ENCODE data around the gene SPTLC3. TPM values are rescaled to one million over a fixed set of nuclear protein-coding genes. Genes with fewer than 3 reads are reported as not detected.

Gene SPTLC3
- total RNA-seq, 1 experiment from 2014 or later = 31.5 TPM

- intact Hi-C loops (cut with micrococcal nuclease; ENCODE audit: unreplicated experiment) = no loop called here
- peaks cover 18% of the 10 kb centered on the region for H3K4me1 Mint-ChIP-seq (ENCODE audit: low read depth, unreplicated experiment)
- H3K9me3 ChIP-seq = no peaks in the 10 kb centered on the region; the same call in 1 of the 2 replicates
- no peak overlapping the region for H3K27ac Mint-ChIP-seq (ENCODE audit: unreplicated experiment)
- ChIA-PET POLR2A (no interaction called here), CTCF (no interaction called here)
- H3K27me3 Mint-ChIP-seq (ENCODE audit: insufficient read depth, unreplicated experiment) = no peaks in the 10 kb centered on the region
- H3K9me3 Mint-ChIP-seq (ENCODE audit: unreplicated experiment) = peaks cover 13% of the 10 kb centered on the region
- no peaks in the 10 kb centered on the region for H3K27me3 ChIP-seq (replicated peaks; ENCODE audit: control insufficient read depth, insufficient read depth, low read length)
- no peak overlapping the region for H3K4me3 ChIP-seq (ENCODE audit: low read depth, low read length)
- peaks cover 5% of the 10 kb centered on the region for H3K36me3 Mint-ChIP-seq (ENCODE audit: insufficient read depth, unreplicated experiment)
- H3K36me3 ChIP-seq (ENCODE audit: control insufficient read depth, insufficient read depth, low read length) = peaks cover 8% of the 10 kb centered on the region
- DNase-seq = no peak
- peaks cover 17% of the 10 kb centered on the region for H3K4me1 ChIP-seq
- TF ChIP-seq CTCF (IDR thresholded peaks at IDR 0.05; ENCODE audit: insufficient read depth in 1 of 2, low read depth in 1 of 2, low read length in 1 of 2, severe bottlenecking in 1 of 2, unreplicated experiment in 1 of 2) = no peak
- no peak overlapping the region for H3K4me3 Mint-ChIP-seq (ENCODE audit: unreplicated experiment)
- BruUV-seq (replicated peaks) = no TSS peak
These were observed 4.6 kb downstream of the SPTLC3 start for GRCh38 chr20:13013411-13013810.

DNA sequence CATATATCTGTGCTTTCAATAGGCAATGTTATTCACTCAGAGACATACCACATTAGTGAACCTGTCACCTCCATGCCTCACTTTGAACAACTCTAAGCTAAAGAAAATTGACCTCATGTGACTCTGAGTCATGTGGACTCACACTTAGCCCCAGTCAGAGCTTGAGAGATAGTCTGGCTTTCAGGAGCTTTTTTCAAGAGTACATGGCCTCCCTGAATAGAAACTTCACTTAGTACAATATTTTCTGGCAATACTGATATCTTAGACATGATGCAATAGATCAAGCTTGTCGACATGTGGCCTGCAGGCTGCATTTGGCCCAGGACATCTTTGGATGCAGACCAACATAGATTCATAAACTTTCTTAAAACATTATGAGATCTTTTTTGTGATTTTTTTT is 8.5 kb downstream of the SPTLC3 start:
- H3K27me3 Mint-ChIP-seq (ENCODE audit: insufficient read depth, unreplicated experiment) = no peaks in the 10 kb centered on the region
- H3K9me3 Mint-ChIP-seq (ENCODE audit: unreplicated experiment) = peaks cover 31% of the 10 kb centered on the region
- no peak for TF ChIP-seq CTCF (IDR thresholded peaks at IDR 0.05; ENCODE audit: insufficient read depth in 1 of 2, low read depth in 1 of 2, low read length in 1 of 2, severe bottlenecking in 1 of 2, unreplicated experiment in 1 of 2)
- no peaks in the 10 kb centered on the region for H3K4me1 ChIP-seq
- peaks cover 13% of the 10 kb centered on the region for H3K9me3 ChIP-seq
- no peak overlapping the region for H3K4me3 Mint-ChIP-seq (ENCODE audit: unreplicated experiment)
- ChIA-PET POLR2A (no interaction called here), CTCF (no interaction called here)
- intact Hi-C loops (cut with micrococcal nuclease; ENCODE audit: unreplicated experiment) = no loop called here
- H3K36me3 Mint-ChIP-seq (ENCODE audit: insufficient read depth, unreplicated experiment) = peaks cover 25% of the 10 kb centered on the region
- H3K4me1 Mint-ChIP-seq (ENCODE audit: low read depth, unreplicated experiment) = peaks cover 7% of the 10 kb centered on the region
- H3K27ac Mint-ChIP-seq (ENCODE audit: unreplicated experiment) = no peak overlapping the region
- no peaks in the 10 kb centered on the region for H3K27me3 ChIP-seq (replicated peaks; ENCODE audit: control insufficient read depth, insufficient read depth, low read length)
- H3K4me3 ChIP-seq (ENCODE audit: low read depth, low read length) = no peak overlapping the region
- BruUV-seq (replicated peaks) = no TSS peak
- DNase-seq = no peak
- peaks cover 7% of the 10 kb centered on the region for H3K36me3 ChIP-seq (ENCODE audit: control insufficient read depth, insufficient read depth, low read length)

GRCh38 chr20:13017883-13018535 is 9.2 kb downstream of the SPTLC3 start:
- DNase-seq = no peak
- Histone ChIP-seq H3K9me3 (peaks cover 13% of the 10 kb centered on the region), H3K36me3 (ENCODE audit: control insufficient read depth, insufficient read depth, low read length) (peaks cover 6% of the 10 kb centered on the region), H3K4me1 (no peaks in the 10 kb centered on the region), H3K4me3 (ENCODE audit: low read depth, low read length) (no peak overlapping the region), H3K27me3 (replicated peaks; ENCODE audit: control insufficient read depth, insufficient read depth, low read length) (no peaks in the 10 kb centered on the region)
- H3K9me3 Mint-ChIP-seq (ENCODE audit: unreplicated experiment) = peaks cover 39% of the 10 kb centered on the region
- ChIA-PET CTCF (no interaction called here), POLR2A (no interaction called here)
- no peaks in the 10 kb centered on the region for H3K27me3 Mint-ChIP-seq (ENCODE audit: insufficient read depth, unreplicated experiment)
- intact Hi-C loops (cut with micrococcal nuclease; ENCODE audit: unreplicated experiment) = no loop called here
- H3K4me1 Mint-ChIP-seq (ENCODE audit: low read depth, unreplicated experiment) = peaks cover 10% of the 10 kb centered on the region
- H3K4me3 Mint-ChIP-seq (ENCODE audit: unreplicated experiment) = no peak overlapping the region
- no peak overlapping the region for H3K27ac Mint-ChIP-seq (ENCODE audit: unreplicated experiment)
- no TSS peak for BruUV-seq (replicated peaks)
- H3K36me3 Mint-ChIP-seq (ENCODE audit: insufficient read depth, unreplicated experiment) = peaks cover 27% of the 10 kb centered on the region
- no peak for TF ChIP-seq CTCF (IDR thresholded peaks at IDR 0.05; ENCODE audit: insufficient read depth in 1 of 2, low read depth in 1 of 2, low read length in 1 of 2, severe bottlenecking in 1 of 2, unreplicated experiment in 1 of 2)
